Endothelial cell of umbilical vein (primary cell): ENCODE measurements around the gene GALNT13. TPM values are rescaled to one million over a fixed set of nuclear protein-coding genes. Genes with fewer than 3 reads are reported as not detected.

Source experiments
- BruUV-seq: library from RNA; stranded (reverse); fragments of 400-500 nt; replicated peaks from 2 replicates; lab custom pipeline; 2021; lab: Mats Ljungman, UMichigan
- CTCF ChIA-PET: fragments of 300-600, 350-600 bp; sonication (Branson Sonifier 250); formaldehyde crosslinking; loops from one replicate; lab custom pipeline; 2021; ENCODE audit warnings: antibody characterized with exemption, inconsistent platforms; lab: Charles Lee
- POLR2A ChIA-PET: fragments of 300-600, 350-600 bp; sonication (Branson Sonifier 250); formaldehyde crosslinking; loops from one replicate; lab custom pipeline; 2021; ENCODE audit warnings: antibody characterized with exemption, inconsistent platforms; lab: Charles Lee
- DNase-seq: peaks from one replicate; pipeline ENCODE4 v3.0.0-alpha.2; 2011; ENCODE audit warnings: low read depth, low spot score
- FAIRE-seq: peaks from 2 replicates; lab custom pipeline; 2011; peaks lifted over from hg19 to GRCh38; lab: Jason Lieb, UNC
- H2AFZ ChIP-seq: 2 replicates; pipeline ENCODE4 v1.6.0; 2012; ENCODE audit warnings: low read depth, low read length, control low read depth, inconsistent platforms
- H3K27ac ChIP-seq: 2 replicates; pipeline ENCODE4 v1.5.1; 2011; ENCODE audit warnings: low read depth, mild to moderate bottlenecking, control low read depth, low read length, moderate library complexity; ENCODE audit not compliant: insufficient read depth
- H3K27me3 ChIP-seq, 2 experiments: 2 replicates each; pipeline versions ENCODE4 v1.6.0 to v1.6.1; 2011; ENCODE audit warnings: low read length in 2 of 2, mixed read lengths in 1 of 2; ENCODE audit not compliant: control insufficient read depth in 2 of 2, insufficient read depth in 2 of 2
- H3K36me3 ChIP-seq, 2 experiments: 2 replicates in 1 of 2; 3 replicates in 1 of 2; pipeline ENCODE4 v1.5.1; 2011; ENCODE audit warnings: low read length in 2 of 2, mild to moderate bottlenecking in 1 of 2, moderate library complexity in 1 of 2; ENCODE audit not compliant: control insufficient read depth in 2 of 2, insufficient read depth in 2 of 2; ENCODE audit errors: extremely low read depth in 1 of 2
- H3K4me1 ChIP-seq: 3 replicates; pipeline ENCODE4 v1.5.1; 2011; ENCODE audit warnings: mild to moderate bottlenecking, low read length; ENCODE audit not compliant: control insufficient read depth, insufficient read depth; ENCODE audit errors: extremely low read depth
- H3K4me2 ChIP-seq: 2 replicates; pipeline ENCODE4 v1.6.1; 2011; ENCODE audit warnings: low read length, control low read depth, mixed read lengths; ENCODE audit not compliant: insufficient read depth
- H3K4me3 ChIP-seq, 3 experiments: fragments of 200-600 bp in 1 of 3; sonication (generic), shearing (Covaris generic) in 1 of 3; replicated peaks in 1 of 3; 2 replicates each; pipeline ENCODE4 v1.5.1; 2011 to 2016; ENCODE audit warnings: control low read depth in 3 of 3, low read length in 3 of 3, mild to moderate bottlenecking in 2 of 3, inconsistent platforms in 1 of 3, low read depth in 1 of 3, moderate library complexity in 1 of 3; ENCODE audit not compliant: insufficient read depth in 1 of 3
- H3K79me2 ChIP-seq: 2 replicates; pipeline ENCODE4 v1.6.0; 2012; ENCODE audit warnings: low read length, inconsistent platforms; ENCODE audit not compliant: control insufficient read depth, insufficient read depth
- H3K9ac ChIP-seq: replicated peaks from 2 replicates; pipeline ENCODE3; 2011; ENCODE audit warnings: low read length, control low read depth; ENCODE audit not compliant: insufficient read depth; ENCODE audit errors: extremely low read depth
- H3K9me1 ChIP-seq: replicated peaks from 3 replicates; pipeline ENCODE4 v1.6.0; 2011; ENCODE audit warnings: mild to moderate bottlenecking, low read length; ENCODE audit not compliant: control insufficient read depth, insufficient read depth; ENCODE audit errors: extremely low read depth
- H3K9me3 ChIP-seq: replicated peaks from 2 replicates; pipeline ENCODE4 v1.5.1; 2012; ENCODE audit warnings: low read length, inconsistent platforms; ENCODE audit not compliant: control insufficient read depth, insufficient read depth
- H4K20me1 ChIP-seq: replicated peaks from 2 replicates; pipeline ENCODE3; 2011; ENCODE audit warnings: mild to moderate bottlenecking, low read length; ENCODE audit not compliant: control insufficient read depth, insufficient read depth; ENCODE audit errors: extremely low read depth
- CTCF ChIP-seq, 2 donors: IDR thresholded peaks; 1 replicate in 1 of 2; 2 replicates in 1 of 2; pipeline ENCODE4 v1.5.1; 2011; ENCODE audit warnings: low read length in 2 of 2, mild to moderate bottlenecking in 2 of 2, moderate library complexity in 2 of 2, control low read depth in 1 of 2, inconsistent platforms in 1 of 2, low read depth in 1 of 2; ENCODE audit not compliant: insufficient read depth in 1 of 2; ENCODE audit errors: extremely low read depth in 1 of 2
- EZH2 ChIP-seq: IDR thresholded peaks from 2 replicates; pipeline ENCODE4 v1.6.1; 2012; ENCODE audit warnings: borderline replicate concordance, low read depth, mild to moderate bottlenecking, moderate library complexity, low read length, inconsistent platforms; ENCODE audit not compliant: severe bottlenecking
- FOS ChIP-seq: IDR thresholded peaks from 2 replicates; pipeline ENCODE4 v1.6.1; 2011; ENCODE audit warnings: mild to moderate bottlenecking, low read length, moderate library complexity, borderline replicate concordance; ENCODE audit not compliant: insufficient read depth
- GATA2 ChIP-seq: IDR thresholded peaks from 2 replicates; pipeline ENCODE4 v1.7.0; 2011; ENCODE audit warnings: low read depth, mild to moderate bottlenecking, moderate library complexity, mixed read lengths, low read length; ENCODE audit not compliant: insufficient read length, insufficient read depth
- JUN ChIP-seq: IDR thresholded peaks from 2 replicates; pipeline ENCODE4 v1.6.1; 2011; ENCODE audit warnings: borderline replicate concordance, low read depth; ENCODE audit not compliant: insufficient read length, insufficient read depth
- MAX ChIP-seq: IDR thresholded peaks from 2 replicates; pipeline ENCODE4 v1.6.1; 2011; ENCODE audit not compliant: insufficient read depth, insufficient read length
- MYC ChIP-seq: IDR thresholded peaks from one replicate; pipeline ENCODE4 v1.6.1; 2011; ENCODE audit warnings: mild to moderate bottlenecking, low read depth, low read length
- POLR2A ChIP-seq: IDR thresholded peaks from 2 replicates; pipeline ENCODE4 v1.6.1; 2012; ENCODE audit warnings: low read depth, mild to moderate bottlenecking, control low read depth, low read length
- POLR2AphosphoS5 ChIP-seq: IDR thresholded peaks from 2 replicates; pipeline ENCODE4 v1.6.1; 2012; ENCODE audit warnings: low read depth, mild to moderate bottlenecking, control low read depth, low read length, moderate library complexity; ENCODE audit not compliant: insufficient read depth
- dilution Hi-C: fragments of 300-500 bp; cut with MboI; formaldehyde crosslinking; loops from one replicate; pipeline ENCODE4 v1.15.0; 2019; ENCODE audit warnings: low sequenced_read_pairs; ENCODE audit not compliant: extremely low pct_ligation_motif_present
- intact Hi-C: fragments of 100-400 bp; cut with micrococcal nuclease; formaldehyde crosslinking; loops from one replicate; pipeline ENCODE4 v1.10.0; 2022
- polyA plus RNA-seq, 4 experiments: library from polyadenylated mRNA; depleted of rRNA in 3 of 4; stranded (reverse) in 3 of 4; unstranded in 1 of 4; fragments of >200 nt; gene quantifications; 2 replicates each; pipeline versions ENCODE4 v1.2.1 to v1.2.3, GENCODE V29; 2011 to 2012; ENCODE audit warnings: missing spikeins in 1 of 4
- total RNA-seq: library from RNA; stranded (reverse); gene quantifications from 2 replicates; pipeline ENCODE4 v1.2.3, GENCODE V29; 2021

The GALNT13 gene
- total and polyA plus RNA-seq, 2 donors (not counting 3 experiments of a cell fraction or from before 2014, with no cell fraction given) = 0.06 TPM; not detected in 1

GRCh38 chr2:154449951-154450658 lies 578.4 kb downstream of the GALNT13 start:
- DNase-seq (no peak), FAIRE-seq (no peak)
- H3K4me3 ChIP-seq = no peak overlapping the region
- H3K79me2 ChIP-seq = no peaks in the 10 kb centered on the region
- no peak overlapping the region for H3K9ac ChIP-seq
- no peaks in the 10 kb centered on the region for H3K4me1 ChIP-seq
- H3K9me3 ChIP-seq = no peaks in the 10 kb centered on the region
- TF ChIP-seq FOS (no peak), POLR2AphosphoS5 (no peak), POLR2A (no peak), MAX (no peak), JUN (no peak), GATA2 (no peak), CTCF (IDR thresholded peaks at IDR 0.05; ENCODE audit: extremely low read depth in 1 of 2, insufficient read depth in 1 of 2, low read depth in 1 of 2, low read length in 2 of 2) (no peak), MYC (no peak), EZH2 (no peak)
- POLR2A ChIA-PET = no interaction called here
- H4K20me1 ChIP-seq = no peaks in the 10 kb centered on the region
- dilution Hi-C loops = no loop called here
- BruUV-seq = no TSS peak
- no peak overlapping the region for H3K4me2 ChIP-seq
- H3K9me1 ChIP-seq = no peaks in the 10 kb centered on the region
- H3K36me3 ChIP-seq = no peaks in the 10 kb centered on the region
- intact Hi-C loops = loop anchor here (5.0 kb wide), 1 partner anchor 172 kb away; no protein-coding TSS in a partner anchor
- CTCF ChIA-PET = interaction anchor here (3.7 kb wide), 1 partner anchor 12 kb away, joined by 14 read pairs; no protein-coding TSS in a partner anchor
- H2AFZ ChIP-seq = no peak overlapping the region
- H3K27ac ChIP-seq = no peak overlapping the region
- no peaks in the 10 kb centered on the region for H3K27me3 ChIP-seq
